Stimulated activated naive B cell treated with anti-CD40 and anti-IgM and Interleukin-4, amounts not matched to agents 10 μg/mL and 1 μg/mL and 100 μg/mL, for 72 hours (primary cell): Measurements from ENCODE around the gene MTFMT.
"Not testable (repeated sequence)": the region's sequence is repeated elsewhere in the genome, so short reads cannot be mapped to it uniquely, and the experiment has no call there.

Source experiments
- ATAC-seq, 2 donors: fragments of 150-1000 bp; cut with Tn5 transposase; replicated peaks; 2 replicates each; pipeline ENCODE4 v1.10.0; 2021; ENCODE audit warnings: moderate library complexity in 1 of 2
- DNase-seq: peaks from one replicate; pipeline ENCODE4 v3.0.0; 2021
- H3K27ac Mint-ChIP-seq: one replicate; pipeline ENCODE4 v1.8.0; 2022; ENCODE audit warnings: mild to moderate bottlenecking, mixed read lengths
- H3K27me3 Mint-ChIP-seq, 2 donors: one replicate each; pipeline ENCODE4 v1.8.0; 2022; ENCODE audit warnings: mixed read lengths in 2 of 2
- H3K36me3 Mint-ChIP-seq, 2 donors: one replicate each; pipeline ENCODE4 v1.8.0; 2022; ENCODE audit warnings: mixed read lengths in 2 of 2, mild to moderate bottlenecking in 1 of 2
- H3K4me1 Mint-ChIP-seq, 2 donors: one replicate each; pipeline ENCODE4 v1.8.0; 2022; ENCODE audit warnings: mixed read lengths in 2 of 2, mild to moderate bottlenecking in 1 of 2
- H3K4me3 Mint-ChIP-seq, 2 donors: one replicate each; pipeline ENCODE4 v1.8.0; 2022; ENCODE audit warnings: mild to moderate bottlenecking in 2 of 2, mixed read lengths in 2 of 2, moderate library complexity in 1 of 2
- H3K9me3 Mint-ChIP-seq, 2 donors: one replicate each; pipeline ENCODE4 v1.8.0; 2022; ENCODE audit warnings: mixed read lengths in 2 of 2, mild to moderate bottlenecking in 1 of 2

MTFMT gene

DNA sequence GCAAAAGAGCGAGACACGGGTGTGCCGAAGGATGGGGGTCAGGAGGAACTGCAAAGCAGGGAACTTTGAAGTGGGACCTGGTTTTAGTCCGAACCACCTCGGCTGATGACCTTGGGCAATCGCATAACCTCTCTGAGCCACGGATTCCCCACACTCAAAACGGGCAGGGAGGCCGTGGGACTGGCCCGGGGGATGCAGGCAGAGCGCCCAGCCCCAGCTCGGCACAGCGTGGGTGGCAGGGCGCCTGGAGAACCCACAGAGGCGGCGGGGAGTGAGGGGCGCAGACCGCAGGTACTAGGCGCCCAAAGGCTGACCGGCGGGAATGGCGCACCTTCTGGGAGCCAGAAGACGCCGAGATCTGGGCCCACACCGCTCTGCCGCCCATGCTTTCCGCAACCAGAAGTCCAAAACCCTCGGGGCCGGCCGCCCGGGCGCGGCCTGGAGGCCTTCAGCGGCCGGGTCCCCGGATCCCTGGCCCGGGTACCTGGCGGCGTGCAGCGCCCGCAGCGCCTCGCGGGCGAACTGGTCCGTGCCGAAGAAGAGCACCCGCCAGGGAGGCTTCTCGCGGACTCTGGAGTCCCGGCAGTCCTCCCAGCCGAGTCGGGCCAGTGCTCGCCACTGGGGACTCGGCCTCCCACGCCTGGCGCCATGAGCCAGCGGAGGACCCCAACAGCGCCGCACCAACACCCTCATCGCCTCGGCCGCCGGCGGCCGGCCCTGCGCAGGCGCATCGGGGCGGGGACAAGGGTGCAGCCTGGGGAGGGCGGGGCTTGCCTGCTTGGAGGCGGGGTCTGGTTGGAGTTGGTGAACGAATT, at the start of gene MTFMT:
TSS of gene MTFMT (minus strand) at position 719 of the 815 bp plus-strand sequence. CDS start at position 693, 26 bp downstream.
- Mint-ChIP-seq H3K4me1 (peaks cover 13 to 29% of the 10 kb centered on the region in 2 donors), H3K4me3 (peak within 1 kb of the TSS; percentile 85 to 89), H3K27me3 (peaks cover 0 to 9% of the 10 kb centered on the region in 2 donors), H3K9me3 (no peaks in the 10 kb centered on the region), H3K36me3 (peaks cover 9 to 16% of the 10 kb centered on the region in 2 donors), H3K27ac (peak within 1 kb of the TSS; percentile 65)
- ATAC-seq (peak; percentile 91 to 92), DNase-seq (peak; percentile 80)

DNA sequence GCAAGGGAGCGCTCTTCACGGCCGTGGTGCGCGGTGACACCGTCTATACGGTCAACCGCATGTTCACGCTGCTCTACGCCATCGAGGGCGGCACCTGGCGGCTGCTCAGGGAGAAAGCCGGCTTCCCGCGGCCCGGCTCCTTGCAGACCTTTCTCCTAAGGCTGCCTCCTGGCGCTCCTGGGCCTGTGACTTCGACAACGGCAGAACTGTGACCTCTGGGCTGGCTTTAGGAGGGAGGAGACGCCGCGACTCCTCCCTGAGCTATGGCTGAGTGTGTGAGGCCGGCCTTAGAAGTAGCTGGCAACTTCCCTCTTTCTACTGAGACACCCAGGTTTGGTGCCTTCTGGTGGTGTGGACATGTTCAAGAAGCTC, 48.5 kb upstream of the MTFMT start:
- peaks cover 4 to 5% of the 10 kb centered on the region in 2 donors for H3K36me3 Mint-ChIP-seq
- H3K4me1 Mint-ChIP-seq: peaks cover 8 to 15% of the 10 kb centered on the region in 2 donors
- H3K27ac Mint-ChIP-seq: no peak overlapping the region
- peak overlapping the region in 1 of 2 donors; percentile 73 for H3K4me3 Mint-ChIP-seq
- H3K27me3 Mint-ChIP-seq: peaks cover 37 to 44% of the 10 kb centered on the region in 2 donors
- DNase-seq (peak; percentile 11), ATAC-seq (peak; percentile 84 to 86)
- peaks cover 0 to 3% of the 10 kb centered on the region in 2 donors for H3K9me3 Mint-ChIP-seq

DNA sequence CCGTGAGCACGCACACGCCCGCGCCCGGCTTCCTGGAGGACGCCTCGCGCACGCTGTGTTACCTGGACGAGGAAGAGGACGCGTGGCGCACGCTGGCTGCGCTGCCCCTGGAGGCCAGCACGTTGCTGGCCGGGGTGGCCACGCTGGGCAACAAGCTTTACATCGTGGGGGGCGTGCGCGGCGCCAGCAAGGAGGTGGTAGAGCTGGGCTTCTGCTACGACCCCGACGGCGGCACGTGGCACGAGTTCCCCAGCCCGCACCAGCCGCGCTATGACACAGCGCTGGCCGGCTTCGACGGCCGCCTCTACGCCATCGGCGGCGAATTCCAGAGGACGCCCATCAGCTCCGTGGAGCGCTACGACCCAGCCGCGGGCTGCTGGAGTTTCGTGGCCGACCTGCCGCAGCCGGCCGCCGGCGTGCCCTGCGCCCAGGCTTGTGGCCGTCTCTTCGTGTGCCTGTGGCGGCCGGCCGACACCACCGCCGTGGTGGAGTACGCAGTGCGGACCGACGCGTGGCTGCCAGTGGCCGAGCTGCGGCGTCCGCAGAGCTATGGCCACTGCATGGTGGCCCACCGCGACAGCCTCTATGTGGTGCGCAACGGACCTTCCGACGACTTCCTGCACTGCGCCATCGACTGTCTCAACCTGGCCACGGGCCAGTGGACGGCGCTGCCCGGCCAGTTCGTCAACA, 48.0 kb upstream of the MTFMT start:
- Mint-ChIP-seq H3K4me3 (peak overlapping the region in 1 of 2 donors; percentile 73), H3K9me3 (peaks cover 0 to 3% of the 10 kb centered on the region in 2 donors), H3K36me3 (peaks cover 4 to 5% of the 10 kb centered on the region in 2 donors), H3K4me1 (peaks cover 7 to 15% of the 10 kb centered on the region in 2 donors), H3K27me3 (peaks cover 32 to 39% of the 10 kb centered on the region in 2 donors), H3K27ac (no peak overlapping the region)
- DNase-seq (no peak), ATAC-seq (no peak)

DNA sequence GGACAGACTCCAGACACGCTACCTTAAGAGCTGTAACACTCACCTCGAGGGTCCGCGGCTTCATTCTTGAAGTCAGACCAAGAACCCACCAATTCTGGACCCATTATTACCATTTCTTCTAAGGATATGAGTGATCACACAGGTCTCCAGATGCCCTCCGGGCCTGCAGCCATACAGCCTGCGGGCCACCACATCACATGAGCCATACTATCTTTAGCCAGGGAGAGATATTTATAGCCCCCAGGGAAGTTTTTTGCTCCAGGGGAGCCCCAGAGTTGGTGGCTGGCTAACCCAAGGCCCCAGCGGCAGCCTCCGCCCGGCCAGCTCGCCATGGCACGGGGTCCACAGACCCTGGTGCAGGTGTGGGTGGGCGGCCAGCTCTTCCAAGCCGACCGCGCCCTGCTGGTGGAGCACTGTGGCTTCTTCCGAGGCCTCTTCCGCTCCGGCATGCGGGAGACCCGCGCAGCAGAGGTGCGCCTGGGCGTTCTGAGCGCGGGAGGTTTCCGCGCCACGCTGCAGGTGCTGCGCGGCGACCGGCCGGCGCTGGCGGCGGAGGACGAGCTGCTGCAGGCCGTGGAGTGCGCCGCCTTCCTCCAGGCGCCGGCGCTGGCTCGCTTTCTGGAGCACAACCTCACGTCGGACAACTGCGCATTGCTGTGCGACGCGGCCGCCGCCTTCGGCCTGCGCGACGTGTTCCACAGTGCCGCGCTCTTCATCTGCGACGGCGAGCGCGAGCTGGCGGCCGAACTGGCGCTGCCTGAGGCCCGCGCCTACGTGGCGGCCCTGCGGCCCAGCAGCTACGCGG, 47.2 kb upstream of the MTFMT start, which contains the start of gene KBTBD13:
TSS of gene KBTBD13 (plus strand) at position 261 of the 805 bp plus-strand sequence. CDS start at position 331, 70 bp downstream.
- DNase-seq (no peak), ATAC-seq (no peak)
- Mint-ChIP-seq H3K27me3 (peaks cover 28 to 35% of the 10 kb centered on the region in 2 donors), H3K4me1 (peaks cover 7 to 15% of the 10 kb centered on the region in 2 donors), H3K4me3 (peak within 1 kb of the TSS in 1 of 2 donors; percentile 30), H3K36me3 (peaks cover 4 to 5% of the 10 kb centered on the region in 2 donors), H3K9me3 (peaks cover 0 to 3% of the 10 kb centered on the region in 2 donors), H3K27ac (no peak within 1 kb of the TSS)

DNA sequence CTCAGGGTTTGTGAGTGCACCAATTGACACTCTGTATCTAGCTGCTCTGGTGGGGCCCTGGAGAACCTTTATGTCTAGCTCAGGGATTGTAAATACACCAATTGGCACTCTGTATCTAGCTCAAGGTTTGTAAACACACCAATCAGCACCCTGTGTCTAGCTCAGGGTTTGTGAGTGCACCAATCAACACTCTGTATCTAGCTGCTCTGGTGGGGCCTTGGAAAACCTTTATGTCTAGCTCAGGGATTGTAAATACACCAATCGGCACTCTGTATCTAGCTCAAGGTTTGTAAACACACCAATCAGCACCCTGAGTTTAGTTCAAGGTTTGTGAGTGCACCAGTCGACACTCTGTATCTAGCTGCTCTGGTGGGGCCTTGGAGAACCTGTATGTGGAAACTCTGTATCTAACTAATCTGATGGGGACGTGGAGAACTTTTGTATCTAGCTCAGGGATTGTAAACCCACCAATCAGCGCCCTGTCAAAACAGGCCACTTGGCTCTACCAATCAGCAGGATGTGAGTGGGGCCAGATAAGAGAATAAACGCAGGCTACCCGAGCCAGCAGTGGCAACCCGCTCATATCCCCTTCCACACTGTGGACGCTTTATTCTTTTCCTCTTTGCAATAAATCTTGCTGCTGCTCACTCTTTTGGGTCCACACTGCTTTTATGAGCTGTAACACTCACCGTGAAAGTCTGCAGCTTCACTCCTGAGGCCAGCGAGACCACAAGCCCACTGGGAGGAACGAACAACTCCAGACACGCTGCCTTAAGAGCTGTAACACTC, 46.4 kb upstream of the MTFMT start:
- H3K36me3 Mint-ChIP-seq, DNase-seq, H3K9me3 Mint-ChIP-seq, H3K27ac Mint-ChIP-seq, H3K4me3 Mint-ChIP-seq, ATAC-seq: not testable (repeated sequence)
- Mint-ChIP-seq H3K4me1 (peaks cover 7 to 15% of the 10 kb centered on the region in 2 donors), H3K27me3 (peaks cover 25 to 35% of the 10 kb centered on the region in 2 donors)

DNA sequence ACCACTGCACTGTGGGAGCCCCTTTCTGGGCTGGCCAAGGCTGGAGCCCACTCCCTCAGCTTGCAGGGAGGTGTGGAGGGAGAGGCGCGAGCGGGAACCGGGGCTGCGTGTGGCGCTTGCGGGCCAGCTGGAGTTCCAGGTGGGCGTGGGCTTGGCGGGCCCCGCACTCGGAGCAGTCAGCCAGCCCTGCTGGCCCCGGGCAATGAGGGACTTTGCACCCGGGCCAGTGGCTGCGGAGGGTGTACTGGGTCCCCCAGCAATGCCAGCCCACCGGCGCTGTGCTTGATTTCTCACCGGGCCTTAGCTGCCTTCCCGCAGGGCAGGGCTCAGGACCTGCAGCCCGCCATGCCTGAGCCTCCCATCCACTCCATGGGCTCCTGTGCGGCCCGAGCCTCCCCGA, 45.5 kb upstream of the MTFMT start:
- H3K4me1 Mint-ChIP-seq: peaks cover 7 to 15% of the 10 kb centered on the region in 2 donors
- DNase-seq, H3K27ac Mint-ChIP-seq, ATAC-seq, H3K36me3 Mint-ChIP-seq, H3K4me3 Mint-ChIP-seq, H3K9me3 Mint-ChIP-seq: not testable (repeated sequence)
- H3K27me3 Mint-ChIP-seq: peaks cover 25 to 35% of the 10 kb centered on the region in 2 donors

DNA sequence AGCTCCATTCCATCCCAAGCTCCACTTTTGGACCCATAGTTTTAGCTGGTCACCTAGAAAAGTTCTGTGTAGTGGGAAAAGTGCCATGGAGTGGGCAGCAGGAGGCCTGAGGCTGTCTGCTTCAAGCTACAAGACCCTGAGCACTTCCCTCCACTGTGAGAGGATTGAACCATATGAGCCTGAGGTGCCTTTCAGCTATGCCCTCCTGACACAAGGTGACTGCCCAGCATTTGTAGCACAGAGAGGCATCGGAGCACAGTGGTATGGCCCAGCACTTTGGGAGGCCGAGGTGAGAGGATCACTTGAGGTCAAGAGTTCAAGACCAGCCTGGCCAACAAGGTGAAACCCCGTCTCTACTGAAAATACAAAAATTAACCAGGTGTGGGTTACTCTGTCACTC, 43.2 kb upstream of the MTFMT start:
- no peak overlapping the region for H3K4me3 Mint-ChIP-seq
- DNase-seq: no peak
- peaks cover 4 to 13% of the 10 kb centered on the region in 2 donors for H3K4me1 Mint-ChIP-seq
- H3K9me3 Mint-ChIP-seq: peaks cover 0 to under 1% of the 10 kb centered on the region in 2 donors
- no peak for ATAC-seq
- no peak overlapping the region for H3K27ac Mint-ChIP-seq
- H3K36me3 Mint-ChIP-seq: peaks cover under 1 to 3% of the 10 kb centered on the region in 2 donors
- peaks cover 13 to 28% of the 10 kb centered on the region in 2 donors for H3K27me3 Mint-ChIP-seq

DNA sequence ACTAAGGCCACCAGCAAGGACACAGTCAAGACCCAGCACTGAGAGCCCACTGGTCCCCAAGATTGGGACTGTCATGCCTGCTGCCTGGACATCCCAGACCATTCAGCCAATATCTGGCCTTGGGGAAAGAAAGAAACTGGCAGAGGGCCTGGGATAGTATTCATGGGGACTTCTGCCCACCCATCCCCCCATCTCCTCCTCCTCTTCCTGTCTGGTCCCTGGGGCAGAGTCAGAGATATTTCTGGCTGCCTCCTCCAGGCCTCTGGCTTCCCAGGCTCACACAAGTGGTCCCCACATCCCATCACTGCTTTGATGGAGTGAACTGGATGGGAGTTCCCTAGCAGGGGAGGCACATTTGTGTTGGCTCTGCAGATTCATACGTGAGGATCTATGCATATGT, 42.6 kb upstream of the MTFMT start:
- Mint-ChIP-seq H3K27me3 (peaks cover 16 to 31% of the 10 kb centered on the region in 2 donors), H3K4me3 (no peak overlapping the region)
- DNase-seq: no peak

DNA sequence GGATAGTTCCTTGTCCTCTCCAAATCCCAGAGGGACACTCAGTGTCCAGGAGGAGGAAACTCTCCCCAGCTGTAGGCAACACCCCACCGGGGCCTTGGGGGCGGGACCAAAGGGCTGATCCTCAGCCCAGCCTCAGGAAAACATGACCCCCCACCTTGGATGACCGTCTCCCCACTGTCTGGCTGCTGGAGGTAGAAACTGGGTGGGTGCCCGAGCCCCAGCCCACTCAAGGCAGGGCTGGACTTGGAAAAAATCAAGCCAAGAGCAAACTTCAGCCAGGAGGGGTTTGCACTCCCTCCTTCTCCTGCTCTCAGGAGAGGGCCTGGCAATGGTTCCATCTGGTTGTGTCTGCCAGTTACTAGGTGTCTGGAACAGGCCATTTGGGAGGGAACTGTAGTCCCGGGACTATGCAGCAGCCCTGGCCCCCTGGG, 42.0 kb upstream of the MTFMT start:
- no peak for DNase-seq
- H3K9me3 Mint-ChIP-seq: no peaks in the 10 kb centered on the region
- no peak for ATAC-seq
- no peak overlapping the region for H3K27ac Mint-ChIP-seq
- peaks cover 17 to 30% of the 10 kb centered on the region in 2 donors for H3K27me3 Mint-ChIP-seq
- peaks cover 6 to 16% of the 10 kb centered on the region in 2 donors for H3K4me1 Mint-ChIP-seq
- peaks cover 0 to 2% of the 10 kb centered on the region in 2 donors for H3K36me3 Mint-ChIP-seq
- H3K4me3 Mint-ChIP-seq: no peak overlapping the region

More for the DNA sequence above, 42.6 kb upstream of the MTFMT start:
- peaks cover 0 to 3% of the 10 kb centered on the region in 2 donors for H3K36me3 Mint-ChIP-seq
- no peak for ATAC-seq
- H3K27ac Mint-ChIP-seq: no peak overlapping the region
- peaks cover 6 to 16% of the 10 kb centered on the region in 2 donors for H3K4me1 Mint-ChIP-seq
- no peaks in the 10 kb centered on the region for H3K9me3 Mint-ChIP-seq

DNA sequence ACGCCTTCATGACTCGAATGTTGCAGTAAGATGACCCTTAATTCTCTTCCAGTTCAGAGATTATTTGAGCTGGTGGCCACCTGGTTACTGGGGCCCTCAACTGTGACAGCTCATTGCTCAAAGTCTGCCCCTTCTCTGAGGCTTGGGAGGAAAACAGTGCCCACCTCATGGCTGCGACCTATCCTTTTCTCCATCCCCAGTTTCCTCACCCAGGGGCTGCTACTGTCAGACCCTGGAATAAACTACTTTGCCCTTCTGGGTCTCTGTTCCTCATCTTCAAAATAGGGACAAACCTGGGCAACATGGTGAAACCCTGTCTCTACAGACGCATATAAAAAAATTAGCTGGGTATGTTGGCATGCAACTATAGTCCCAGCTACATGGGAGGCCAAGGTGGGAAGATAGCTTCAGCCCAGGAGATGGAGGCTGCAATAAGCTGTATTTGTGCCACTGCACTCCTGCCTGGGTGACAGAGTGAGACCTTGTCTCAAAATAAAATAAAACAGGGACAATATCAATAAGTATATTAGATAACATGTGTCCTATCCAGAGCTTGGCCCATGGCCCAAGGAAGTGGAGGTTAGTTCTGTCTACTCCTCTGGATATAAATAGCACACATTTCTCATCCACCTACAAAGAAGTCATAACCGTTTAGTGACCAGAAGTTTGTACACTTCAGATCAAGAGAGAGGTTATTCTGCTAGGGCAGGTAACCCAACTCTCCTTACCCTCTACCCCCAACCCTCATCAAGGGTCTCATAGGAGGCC, 40.5 kb upstream of the MTFMT start:
- H3K4me3 Mint-ChIP-seq: no peak overlapping the region
- no peaks in the 10 kb centered on the region for H3K36me3 Mint-ChIP-seq
- no peak for DNase-seq
- peaks cover 6 to 17% of the 10 kb centered on the region in 2 donors for H3K4me1 Mint-ChIP-seq
- no peak for ATAC-seq
- H3K27ac Mint-ChIP-seq: no peak overlapping the region
- H3K9me3 Mint-ChIP-seq: no peaks in the 10 kb centered on the region
- H3K27me3 Mint-ChIP-seq: peaks cover 19 to 36% of the 10 kb centered on the region in 2 donors

DNA sequence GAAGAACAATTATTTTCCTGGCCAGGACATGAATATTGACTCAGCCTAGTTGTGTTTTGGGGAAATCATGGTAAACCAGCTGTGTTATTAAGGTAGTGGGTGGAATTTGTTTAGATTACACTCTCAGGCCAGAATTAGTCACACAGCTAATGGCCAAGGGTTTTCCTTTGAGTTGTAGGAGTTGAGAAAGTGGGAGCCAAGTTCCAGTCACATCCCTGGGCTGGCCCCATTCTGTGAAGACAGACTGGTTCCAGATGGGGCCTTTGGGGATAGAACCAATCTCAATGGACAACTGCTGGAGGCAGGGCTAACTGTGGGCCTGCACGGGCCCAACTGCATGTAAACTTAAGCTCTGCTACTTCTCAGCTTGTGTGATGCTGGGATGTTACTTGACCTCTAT, 39.7 kb upstream of the MTFMT start:
- H3K36me3 Mint-ChIP-seq: no peaks in the 10 kb centered on the region
- DNase-seq: no peak
- peaks cover 6 to 17% of the 10 kb centered on the region in 2 donors for H3K4me1 Mint-ChIP-seq
- peaks cover 19 to 38% of the 10 kb centered on the region in 2 donors for H3K27me3 Mint-ChIP-seq
- no peak for ATAC-seq
- no peak overlapping the region for H3K4me3 Mint-ChIP-seq
- no peak overlapping the region for H3K27ac Mint-ChIP-seq
- H3K9me3 Mint-ChIP-seq: no peaks in the 10 kb centered on the region

DNA sequence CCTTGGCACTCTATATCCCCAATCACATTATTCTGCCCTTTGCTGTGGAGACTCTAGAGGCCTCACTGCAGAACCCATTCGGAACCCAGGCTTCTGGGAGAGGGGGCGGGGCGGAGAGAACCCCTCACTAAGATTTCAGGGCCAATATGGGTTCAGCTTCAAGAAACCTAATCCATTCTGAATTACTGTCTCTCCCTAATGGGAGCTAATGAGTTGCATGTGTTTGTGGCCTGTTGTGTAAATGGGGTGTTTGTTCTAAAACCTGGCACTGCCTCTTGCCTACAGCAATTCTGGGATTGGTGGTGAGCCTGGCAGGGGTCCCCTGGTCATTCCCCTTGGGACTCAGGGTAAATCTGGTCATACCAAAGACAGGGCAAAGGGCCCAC, 39.0 kb upstream of the MTFMT start:
- Mint-ChIP-seq H3K4me3 (peak overlapping the region; percentile 42 to 61), H3K9me3 (no peaks in the 10 kb centered on the region)
- DNase-seq: no peak

More for the DNA sequence above, 39.0 kb upstream of the MTFMT start:
- Mint-ChIP-seq H3K27me3 (peaks cover 20 to 39% of the 10 kb centered on the region in 2 donors), H3K27ac (no peak overlapping the region), H3K36me3 (no peaks in the 10 kb centered on the region), H3K4me1 (peaks cover 6 to 17% of the 10 kb centered on the region in 2 donors)
- ATAC-seq: no peak
